WTC11 (cell line): ENCODE measurements around the gene RWDD1.
"Not testable (repeated sequence)": the region's sequence is repeated elsewhere in the genome, so short reads cannot be mapped to it uniquely, and the experiment has no call there.

Source experiments
- CREB1 ChIP-seq: sonication (generic); formaldehyde crosslinking; IDR thresholded peaks from 2 replicates; pipeline ENCODE4 v1.8.0; 2023; ENCODE audit warnings: mild to moderate bottlenecking, missing genetic modification reagents
- IRF2 ChIP-seq: sonication (generic); formaldehyde crosslinking; IDR thresholded peaks from 2 replicates; pipeline ENCODE4 v1.8.0; 2022; ENCODE audit warnings: low read depth, missing genetic modification reagents, borderline replicate concordance
- TF ChIP-seq, protein P1 (sequence below): fragments of 200-600 bp; IDR thresholded peaks from 2 replicates; pipeline ENCODE4 v1.8.0; 2022; ENCODE audit warnings: antibody characterized with exemption
- TF ChIP-seq, protein P2 (sequence below): sonication (generic); formaldehyde crosslinking; IDR thresholded peaks from 2 replicates; pipeline ENCODE4 v1.8.1; 2023; ENCODE audit warnings: mild to moderate bottlenecking, missing genetic modification reagents
- TF ChIP-seq, protein P3 (sequence below): sonication (generic); formaldehyde crosslinking; IDR thresholded peaks from 2 replicates; pipeline ENCODE4 v1.8.1; 2022; ENCODE audit warnings: missing genetic modification reagents, borderline replicate concordance
- TF ChIP-seq, protein P4 (sequence below): sonication (generic); formaldehyde crosslinking; conservative IDR thresholded peaks from 2 replicates; pipeline ENCODE4 v1.8.1; 2022; ENCODE audit warnings: mild to moderate bottlenecking, missing genetic modification reagents
- TF ChIP-seq, protein P5 (sequence below): sonication (generic); formaldehyde crosslinking; IDR thresholded peaks from 2 replicates; pipeline ENCODE4 v1.8.1; 2022; ENCODE audit warnings: low read depth, missing genetic modification reagents, borderline replicate concordance

DNA sequence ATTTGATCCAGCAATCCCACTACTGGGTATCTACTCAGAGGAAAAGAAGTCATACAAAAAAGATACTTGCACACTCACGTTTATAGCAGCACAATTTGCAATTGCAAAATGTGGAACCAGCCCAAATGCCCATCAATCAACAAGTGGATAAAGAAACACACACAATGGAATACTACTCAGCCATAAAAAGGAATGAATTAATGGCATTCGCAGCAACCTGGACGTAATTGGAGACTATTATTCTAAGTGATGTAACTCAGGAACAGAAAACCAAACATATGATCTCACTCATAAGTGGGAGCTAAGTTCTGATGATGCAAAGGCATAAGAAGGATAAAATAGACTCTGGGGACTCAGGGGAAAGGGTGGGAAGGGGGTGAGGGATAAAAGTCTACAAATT lies 33.6 kb downstream of the RWDD1 start:
- TF ChIP-seq, protein P1, sequence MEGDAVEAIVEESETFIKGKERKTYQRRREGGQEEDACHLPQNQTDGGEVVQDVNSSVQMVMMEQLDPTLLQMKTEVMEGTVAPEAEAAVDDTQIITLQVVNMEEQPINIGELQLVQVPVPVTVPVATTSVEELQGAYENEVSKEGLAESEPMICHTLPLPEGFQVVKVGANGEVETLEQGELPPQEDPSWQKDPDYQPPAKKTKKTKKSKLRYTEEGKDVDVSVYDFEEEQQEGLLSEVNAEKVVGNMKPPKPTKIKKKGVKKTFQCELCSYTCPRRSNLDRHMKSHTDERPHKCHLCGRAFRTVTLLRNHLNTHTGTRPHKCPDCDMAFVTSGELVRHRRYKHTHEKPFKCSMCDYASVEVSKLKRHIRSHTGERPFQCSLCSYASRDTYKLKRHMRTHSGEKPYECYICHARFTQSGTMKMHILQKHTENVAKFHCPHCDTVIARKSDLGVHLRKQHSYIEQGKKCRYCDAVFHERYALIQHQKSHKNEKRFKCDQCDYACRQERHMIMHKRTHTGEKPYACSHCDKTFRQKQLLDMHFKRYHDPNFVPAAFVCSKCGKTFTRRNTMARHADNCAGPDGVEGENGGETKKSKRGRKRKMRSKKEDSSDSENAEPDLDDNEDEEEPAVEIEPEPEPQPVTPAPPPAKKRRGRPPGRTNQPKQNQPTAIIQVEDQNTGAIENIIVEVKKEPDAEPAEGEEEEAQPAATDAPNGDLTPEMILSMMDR: not testable (repeated sequence)
- TF ChIP-seq, protein P2, sequence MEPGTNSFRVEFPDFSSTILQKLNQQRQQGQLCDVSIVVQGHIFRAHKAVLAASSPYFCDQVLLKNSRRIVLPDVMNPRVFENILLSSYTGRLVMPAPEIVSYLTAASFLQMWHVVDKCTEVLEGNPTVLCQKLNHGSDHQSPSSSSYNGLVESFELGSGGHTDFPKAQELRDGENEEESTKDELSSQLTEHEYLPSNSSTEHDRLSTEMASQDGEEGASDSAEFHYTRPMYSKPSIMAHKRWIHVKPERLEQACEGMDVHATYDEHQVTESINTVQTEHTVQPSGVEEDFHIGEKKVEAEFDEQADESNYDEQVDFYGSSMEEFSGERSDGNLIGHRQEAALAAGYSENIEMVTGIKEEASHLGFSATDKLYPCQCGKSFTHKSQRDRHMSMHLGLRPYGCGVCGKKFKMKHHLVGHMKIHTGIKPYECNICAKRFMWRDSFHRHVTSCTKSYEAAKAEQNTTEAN (CRISPR knock-in tag): not testable (repeated sequence)
- TF ChIP-seq, protein P3, sequence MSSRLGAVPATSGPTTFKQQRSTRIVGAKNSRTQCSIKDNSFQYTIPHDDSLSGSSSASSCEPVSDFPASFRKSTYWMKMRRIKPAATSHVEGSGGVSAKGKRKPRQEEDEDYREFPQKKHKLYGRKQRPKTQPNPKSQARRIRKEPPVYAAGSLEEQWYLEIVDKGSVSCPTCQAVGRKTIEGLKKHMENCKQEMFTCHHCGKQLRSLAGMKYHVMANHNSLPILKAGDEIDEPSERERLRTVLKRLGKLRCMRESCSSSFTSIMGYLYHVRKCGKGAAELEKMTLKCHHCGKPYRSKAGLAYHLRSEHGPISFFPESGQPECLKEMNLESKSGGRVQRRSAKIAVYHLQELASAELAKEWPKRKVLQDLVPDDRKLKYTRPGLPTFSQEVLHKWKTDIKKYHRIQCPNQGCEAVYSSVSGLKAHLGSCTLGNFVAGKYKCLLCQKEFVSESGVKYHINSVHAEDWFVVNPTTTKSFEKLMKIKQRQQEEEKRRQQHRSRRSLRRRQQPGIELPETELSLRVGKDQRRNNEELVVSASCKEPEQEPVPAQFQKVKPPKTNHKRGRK (CRISPR knock-in tag): not testable (repeated sequence)
- TF ChIP-seq CREB1, IRF2 (CRISPR knock-in tag): not testable (repeated sequence)
- TF ChIP-seq, protein P4, sequence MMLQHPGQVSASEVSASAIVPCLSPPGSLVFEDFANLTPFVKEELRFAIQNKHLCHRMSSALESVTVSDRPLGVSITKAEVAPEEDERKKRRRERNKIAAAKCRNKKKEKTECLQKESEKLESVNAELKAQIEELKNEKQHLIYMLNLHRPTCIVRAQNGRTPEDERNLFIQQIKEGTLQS (CRISPR knock-in tag): not testable (repeated sequence)
- TF ChIP-seq, protein P5, sequence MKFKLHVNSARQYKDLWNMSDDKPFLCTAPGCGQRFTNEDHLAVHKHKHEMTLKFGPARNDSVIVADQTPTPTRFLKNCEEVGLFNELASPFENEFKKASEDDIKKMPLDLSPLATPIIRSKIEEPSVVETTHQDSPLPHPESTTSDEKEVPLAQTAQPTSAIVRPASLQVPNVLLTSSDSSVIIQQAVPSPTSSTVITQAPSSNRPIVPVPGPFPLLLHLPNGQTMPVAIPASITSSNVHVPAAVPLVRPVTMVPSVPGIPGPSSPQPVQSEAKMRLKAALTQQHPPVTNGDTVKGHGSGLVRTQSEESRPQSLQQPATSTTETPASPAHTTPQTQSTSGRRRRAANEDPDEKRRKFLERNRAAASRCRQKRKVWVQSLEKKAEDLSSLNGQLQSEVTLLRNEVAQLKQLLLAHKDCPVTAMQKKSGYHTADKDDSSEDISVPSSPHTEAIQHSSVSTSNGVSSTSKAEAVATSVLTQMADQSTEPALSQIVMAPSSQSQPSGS (CRISPR knock-in tag): not testable (repeated sequence)
